ENCODE data around the gene METTL26. TPM values are rescaled to one million over a fixed set of nuclear protein-coding genes. Genes with fewer than 3 reads are reported as not detected.

METTL26 gene
- total and polyA plus RNA-seq, 9 of the 15 experiments (the other 6 are each of a cell fraction or from before 2014, with no cell fraction given), result 7.3 to 262 (median 80.9) TPM

- TF ChIP-seq ZNF197 (CRISPR knock-in tag; IDR thresholded peaks at IDR 0.05; ENCODE audit: low read depth) (peak; percentile 88; the same call in 1 of the 2 replicates), STAT5A (IDR thresholded peaks at IDR 0.05; ENCODE audit: borderline replicate concordance, low read length) (no peak), ZNF764 (CRISPR knock-in tag; IDR thresholded peaks at IDR 0.05; ENCODE audit: low read depth) (no peak), ZNF174 (CRISPR knock-in tag; IDR thresholded peaks at IDR 0.05) (no peak), SNRNP70 (optimal IDR thresholded peaks at IDR 0.05; ENCODE audit: low read depth, low read length) (no peak), RBM15 (IDR thresholded peaks at IDR 0.05; ENCODE audit: insufficient read depth, low read length) (no peak), TSC22D4 (tag; IDR thresholded peaks at IDR 0.05) (no peak), SIRT6 (IDR thresholded peaks at IDR 0.05; ENCODE audit: low read depth, low read length) (no peak), FOXO4 (CRISPR knock-in tag; IDR thresholded peaks at IDR 0.05) (no peak), NFXL1 (CRISPR knock-in tag; IDR thresholded peaks at IDR 0.05) (no peak), EWSR1 (IDR thresholded peaks at IDR 0.05; ENCODE audit: borderline replicate concordance, low read depth, partially characterized antibody) (no peak), ZNF592 (IDR thresholded peaks at IDR 0.05) (peak; percentile 80), SIX5 (IDR thresholded peaks at IDR 0.05; ENCODE audit: borderline replicate concordance in 1 of 2, insufficient read depth in 1 of 2, low read depth in 1 of 2, low read length in 2 of 2) (peak; percentile 81 to 86), ZFP91 (CRISPR knock-in tag; IDR thresholded peaks at IDR 0.05) (peak; percentile 100), HDGF (IDR thresholded peaks at IDR 0.05) (no peak), ZNF584 (CRISPR knock-in tag; IDR thresholded peaks at IDR 0.05; ENCODE audit: low read depth) (peak; percentile 51; the same call in 1 of the 2 replicates), USF2 (CRISPR knock-in tag; IDR thresholded peaks at IDR 0.05) (no peak; the same call in 1 of the 2 replicates), TFAM (CRISPR knock-in tag; conservative IDR thresholded peaks at IDR 0.05) (no peak), IRF2 (CRISPR knock-in tag; IDR thresholded peaks at IDR 0.05) (no peak), MTA1 (IDR thresholded peaks at IDR 0.05; ENCODE audit: borderline replicate concordance) (peak; percentile 71)
These were observed at the start of gene METTL26 (continued) for GRCh38 chr16:636206-637080.
